ENCODE measurements around the gene PKIG. TPM values are rescaled to one million over a fixed set of nuclear protein-coding genes. Genes with fewer than 3 reads are reported as not detected.

The PKIG gene
- total and polyA plus RNA-seq, 5 donors from 2014 or later = 0.44 to 1.6 (median 1.1) TPM

DNA sequence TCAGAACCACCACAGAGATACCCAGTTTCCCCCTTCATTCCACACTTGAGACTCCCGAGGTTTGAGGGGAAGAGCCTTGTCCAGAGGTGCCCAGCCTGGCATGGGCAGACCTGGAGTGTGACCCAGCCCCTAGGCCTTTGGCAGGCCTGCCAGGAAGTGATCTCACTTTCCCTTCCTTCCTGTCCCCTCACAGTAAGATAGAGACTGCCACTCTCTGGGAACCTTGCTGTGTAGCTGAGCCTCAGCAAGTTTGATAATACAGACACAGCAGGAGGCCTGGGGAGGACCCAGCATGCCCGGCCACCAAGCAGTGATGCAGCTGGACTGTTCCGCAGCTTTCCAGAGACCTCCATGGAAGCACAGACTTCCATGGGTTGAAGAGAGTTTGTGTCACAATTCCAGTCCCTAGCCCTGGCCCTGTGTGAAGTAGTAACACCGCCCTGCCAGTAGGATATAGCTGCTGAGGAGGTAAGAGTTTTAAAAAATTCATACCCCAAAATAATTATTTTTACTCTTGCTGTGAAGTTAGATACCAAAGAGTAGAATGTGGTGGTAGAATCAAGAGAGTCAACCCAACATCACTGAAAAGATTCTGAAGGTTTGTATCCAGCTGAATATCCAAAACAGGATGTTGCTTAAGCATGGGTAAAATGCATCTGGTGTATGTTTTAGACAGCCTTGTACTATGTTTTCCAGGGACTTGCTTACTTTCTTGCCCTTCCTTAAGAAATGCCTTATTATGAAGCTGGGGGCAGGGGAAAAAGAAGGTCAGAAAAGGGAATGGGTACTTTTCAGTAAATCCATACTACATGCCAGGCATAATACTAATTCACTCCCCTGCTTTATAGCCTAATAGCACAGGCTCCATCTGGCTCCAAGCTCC lies 16.3 kb downstream of the PKIG start:
- H3K4me1 Mint-ChIP-seq = peaks cover 5 to 13% (median 8%) of the 10 kb centered on the region in 4 donors
- no peak for DNase-seq
- no peaks in the 10 kb centered on the region for H3K4me1 ChIP-seq (ENCODE audit: control insufficient read depth, insufficient read depth, low read length, poor library complexity, severe bottlenecking)

DNA sequence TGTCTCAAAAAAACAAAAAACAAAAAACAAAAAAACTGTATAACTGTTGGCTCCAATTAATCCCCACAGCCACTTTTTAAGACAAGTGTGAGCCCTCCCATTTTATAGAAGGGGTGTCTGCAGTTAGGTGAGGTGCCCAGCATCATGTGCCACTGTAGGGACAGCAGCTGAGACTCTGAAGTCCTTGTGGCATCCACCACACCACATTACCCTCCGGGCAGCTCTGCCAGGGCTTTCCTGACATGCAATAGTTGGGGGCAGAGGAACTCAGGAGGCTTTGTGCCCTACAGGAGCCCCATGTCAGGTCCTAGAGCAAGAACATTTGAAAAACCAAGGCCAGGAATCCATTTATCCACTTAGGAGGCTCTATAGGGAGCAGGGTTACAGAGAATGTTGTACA lies 17.3 kb downstream of the PKIG start:
- DNase-seq (no peak), ATAC-seq (ENCODE audit: low read depth in 2 of 2) (no peak)
- no peaks in the 10 kb centered on the region for H3K9me3 Mint-ChIP-seq
- Histone ChIP-seq H3K27me3 (ENCODE audit: control insufficient read depth, insufficient read depth, low read length) (no peaks in the 10 kb centered on the region), H3K27ac (ENCODE audit: insufficient read depth, low read length, poor library complexity, severe bottlenecking) (no peak overlapping the region), H3K4me1 (ENCODE audit: control insufficient read depth, insufficient read depth, low read length, poor library complexity, severe bottlenecking) (no peaks in the 10 kb centered on the region), H3K36me3 (ENCODE audit: control insufficient read depth, insufficient read depth, low read length) (no peaks in the 10 kb centered on the region), H3K4me3 (ENCODE audit: low read depth, low read length) (no peak overlapping the region), H3K9me3 (ENCODE audit: control insufficient read depth in 2 of 2, low read length in 2 of 2) (no peaks in the 10 kb centered on the region)
- no peak overlapping the region for H3K4me3 Mint-ChIP-seq
- no peaks in the 10 kb centered on the region for H3K27me3 Mint-ChIP-seq
- H3K27ac Mint-ChIP-seq = peak overlapping the region in 2 of 3 donors; percentile 38 to 68
- H3K4me1 Mint-ChIP-seq = peaks cover 5 to 13% (median 8%) of the 10 kb centered on the region in 4 donors
- H3K36me3 Mint-ChIP-seq = no peaks in the 10 kb centered on the region

More for the DNA sequence above, 16.3 kb downstream of the PKIG start:
- Histone ChIP-seq H3K4me3 (ENCODE audit: low read depth, low read length) (no peak overlapping the region), H3K9me3 (ENCODE audit: control insufficient read depth in 2 of 2, low read length in 2 of 2) (no peaks in the 10 kb centered on the region), H3K36me3 (ENCODE audit: control insufficient read depth, insufficient read depth, low read length) (no peaks in the 10 kb centered on the region), H3K27ac (ENCODE audit: insufficient read depth, low read length, poor library complexity, severe bottlenecking) (no peak overlapping the region), H3K27me3 (ENCODE audit: control insufficient read depth, insufficient read depth, low read length) (no peaks in the 10 kb centered on the region)
- Mint-ChIP-seq H3K9me3 (no peaks in the 10 kb centered on the region), H3K4me3 (peak overlapping the region in 1 of 4 donors; percentile 33), H3K27me3 (no peaks in the 10 kb centered on the region), H3K27ac (peak overlapping the region; percentile 37 to 90 (median 82)), H3K36me3 (no peaks in the 10 kb centered on the region)
- ATAC-seq (ENCODE audit: low read depth in 2 of 2) = peak in 1 of 2 donors; percentile 49

DNA sequence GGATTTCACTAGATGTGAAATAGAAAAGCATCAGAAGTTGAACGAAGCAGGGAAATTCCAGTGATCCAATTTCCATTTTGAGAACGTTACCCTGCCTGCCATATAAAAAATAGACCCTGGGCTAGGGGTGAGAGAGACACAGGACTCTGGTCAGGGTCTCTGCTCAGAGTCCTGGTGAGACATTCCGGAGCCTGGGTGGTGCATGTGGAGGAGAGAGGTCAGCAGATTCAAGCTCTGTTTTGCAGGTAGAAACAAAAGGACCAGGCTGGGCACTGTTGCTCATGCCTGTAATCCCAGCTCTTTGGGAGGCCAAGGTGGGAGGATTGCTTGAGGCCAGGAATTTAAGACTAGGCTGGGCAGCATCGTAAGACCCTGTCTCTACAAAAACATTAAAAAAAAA lies 17.9 kb downstream of the PKIG start:
- H3K9me3 Mint-ChIP-seq = no peaks in the 10 kb centered on the region
- no peaks in the 10 kb centered on the region for H3K36me3 ChIP-seq (ENCODE audit: control insufficient read depth, insufficient read depth, low read length)
- DNase-seq (no peak), ATAC-seq (ENCODE audit: low read depth in 2 of 2) (no peak)
- H3K27me3 Mint-ChIP-seq = no peaks in the 10 kb centered on the region
- H3K4me1 ChIP-seq (ENCODE audit: control insufficient read depth, insufficient read depth, low read length, poor library complexity, severe bottlenecking) = no peaks in the 10 kb centered on the region
- no peaks in the 10 kb centered on the region for H3K36me3 Mint-ChIP-seq
- H3K27ac Mint-ChIP-seq = peak overlapping the region in 1 of 3 donors; percentile 68
- H3K9me3 ChIP-seq (ENCODE audit: control insufficient read depth in 2 of 2, low read length in 2 of 2) = no peaks in the 10 kb centered on the region
- H3K27ac ChIP-seq (ENCODE audit: insufficient read depth, low read length, poor library complexity, severe bottlenecking) = no peak overlapping the region
- peaks cover 5 to 13% (median 8%) of the 10 kb centered on the region in 4 donors for H3K4me1 Mint-ChIP-seq
- H3K4me3 Mint-ChIP-seq = no peak overlapping the region
- H3K27me3 ChIP-seq (ENCODE audit: control insufficient read depth, insufficient read depth, low read length) = no peaks in the 10 kb centered on the region
- no peak overlapping the region for H3K4me3 ChIP-seq (ENCODE audit: low read depth, low read length)

DNA sequence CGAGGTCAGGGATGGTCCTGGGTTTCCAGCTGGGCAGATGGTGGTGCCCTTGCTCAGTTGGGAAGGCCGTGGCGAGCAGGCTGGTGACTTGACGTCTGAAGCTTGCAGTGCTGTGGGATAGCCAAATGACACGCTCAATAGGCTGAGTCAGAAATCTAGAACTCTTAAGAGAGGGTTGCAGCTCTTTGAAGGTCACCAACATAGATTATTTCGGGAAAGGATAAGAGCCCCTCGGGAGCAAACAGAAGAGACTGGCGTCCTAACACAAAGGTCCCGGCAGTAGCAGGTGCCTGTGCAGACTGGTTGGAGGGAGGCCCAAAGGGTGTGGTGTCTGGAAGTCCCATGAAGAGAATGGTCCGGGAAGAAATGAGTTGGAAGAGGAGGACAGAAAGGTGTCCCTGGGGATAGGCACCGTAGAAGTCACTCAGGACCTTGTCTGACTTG lies 18.4 kb downstream of the PKIG start:
- H3K27ac ChIP-seq (ENCODE audit: insufficient read depth, low read length, poor library complexity, severe bottlenecking) = no peak overlapping the region
- Mint-ChIP-seq H3K9me3 (no peaks in the 10 kb centered on the region), H3K36me3 (no peaks in the 10 kb centered on the region), H3K27me3 (no peaks in the 10 kb centered on the region), H3K4me3 (no peak overlapping the region), H3K4me1 (peaks cover 5 to 13% (median 8%) of the 10 kb centered on the region in 4 donors), H3K27ac (peak overlapping the region in 2 of 3 donors; percentile 6 to 9)
- H3K27me3 ChIP-seq (ENCODE audit: control insufficient read depth, insufficient read depth, low read length) = no peaks in the 10 kb centered on the region
- no peaks in the 10 kb centered on the region for H3K36me3 ChIP-seq (ENCODE audit: control insufficient read depth, insufficient read depth, low read length)
- DNase-seq (no peak), ATAC-seq (ENCODE audit: low read depth in 2 of 2) (no peak)
- H3K4me3 ChIP-seq (ENCODE audit: low read depth, low read length) = no peak overlapping the region
- no peaks in the 10 kb centered on the region for H3K4me1 ChIP-seq (ENCODE audit: control insufficient read depth, insufficient read depth, low read length, poor library complexity, severe bottlenecking)
- H3K9me3 ChIP-seq (ENCODE audit: control insufficient read depth in 2 of 2, low read length in 2 of 2) = no peaks in the 10 kb centered on the region

DNA sequence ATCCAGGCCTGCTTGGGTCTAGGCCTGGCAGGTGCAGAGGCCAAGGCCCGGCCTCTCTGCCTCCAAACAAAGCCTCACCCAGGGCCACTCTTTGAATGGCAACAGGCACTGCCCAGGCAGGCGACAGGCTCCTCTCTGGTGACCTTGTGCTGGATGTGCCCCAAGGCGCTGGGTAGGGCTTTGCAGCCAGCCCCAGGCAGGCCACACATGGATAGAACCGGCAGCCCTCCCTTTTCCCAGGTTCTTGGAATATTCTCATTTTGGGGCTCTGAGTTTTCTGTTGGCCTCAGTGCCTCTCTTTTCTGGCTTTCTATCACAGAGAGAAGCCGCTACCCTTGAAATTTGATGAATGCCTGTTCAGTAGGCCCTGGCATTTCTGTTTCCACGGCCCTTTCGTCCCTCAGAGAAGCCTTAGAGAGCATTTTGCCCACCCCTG lies 18.9 kb downstream of the PKIG start:
- Histone ChIP-seq H3K4me3 (ENCODE audit: low read depth, low read length) (no peak overlapping the region), H3K9me3 (ENCODE audit: control insufficient read depth in 2 of 2, low read length in 2 of 2) (no peaks in the 10 kb centered on the region), H3K27me3 (ENCODE audit: control insufficient read depth, insufficient read depth, low read length) (no peaks in the 10 kb centered on the region), H3K27ac (ENCODE audit: insufficient read depth, low read length, poor library complexity, severe bottlenecking) (no peak overlapping the region), H3K36me3 (ENCODE audit: control insufficient read depth, insufficient read depth, low read length) (no peaks in the 10 kb centered on the region), H3K4me1 (ENCODE audit: control insufficient read depth, insufficient read depth, low read length, poor library complexity, severe bottlenecking) (no peaks in the 10 kb centered on the region)
- no peaks in the 10 kb centered on the region for H3K9me3 Mint-ChIP-seq
- no peaks in the 10 kb centered on the region for H3K27me3 Mint-ChIP-seq
- H3K4me1 Mint-ChIP-seq = peaks cover 5 to 13% (median 8%) of the 10 kb centered on the region in 4 donors
- no peak overlapping the region for H3K27ac Mint-ChIP-seq
- ATAC-seq (ENCODE audit: low read depth in 2 of 2) (no peak), DNase-seq (no peak)
- H3K4me3 Mint-ChIP-seq = no peak overlapping the region
- no peaks in the 10 kb centered on the region for H3K36me3 Mint-ChIP-seq

DNA sequence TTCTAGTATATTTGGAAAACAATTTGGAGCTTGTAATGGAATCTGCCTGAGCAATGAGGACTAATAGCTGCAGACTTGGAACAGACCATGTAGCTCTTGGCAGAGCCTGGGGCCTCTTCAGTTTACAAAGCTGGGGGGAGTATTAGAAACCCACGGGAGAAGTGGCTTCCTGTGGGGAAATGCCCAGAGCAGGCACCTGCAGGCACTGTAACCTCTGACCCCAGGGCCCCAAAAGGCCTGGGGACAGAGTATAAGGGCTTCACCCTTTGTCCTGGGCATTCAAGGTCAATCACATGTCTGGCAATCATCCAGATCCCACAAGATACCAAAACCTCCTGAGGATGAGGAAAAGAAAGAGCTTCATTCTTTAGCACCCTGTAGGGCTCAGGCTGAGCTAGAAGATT lies 19.4 kb downstream of the PKIG start:
- Mint-ChIP-seq H3K4me3 (no peak overlapping the region), H3K4me1 (peaks cover 5 to 13% (median 8%) of the 10 kb centered on the region in 4 donors), H3K27ac (peak overlapping the region in 1 of 3 donors; percentile 69), H3K9me3 (no peaks in the 10 kb centered on the region), H3K36me3 (peaks cover 1% of the 10 kb centered on the region), H3K27me3 (no peaks in the 10 kb centered on the region)
- Histone ChIP-seq H3K9me3 (ENCODE audit: control insufficient read depth in 2 of 2, low read length in 2 of 2) (no peaks in the 10 kb centered on the region), H3K27me3 (ENCODE audit: control insufficient read depth, insufficient read depth, low read length) (no peaks in the 10 kb centered on the region), H3K4me3 (ENCODE audit: low read depth, low read length) (no peak overlapping the region), H3K27ac (ENCODE audit: insufficient read depth, low read length, poor library complexity, severe bottlenecking) (no peak overlapping the region), H3K4me1 (ENCODE audit: control insufficient read depth, insufficient read depth, low read length, poor library complexity, severe bottlenecking) (no peaks in the 10 kb centered on the region), H3K36me3 (ENCODE audit: control insufficient read depth, insufficient read depth, low read length) (no peaks in the 10 kb centered on the region)
- no peak for ATAC-seq (ENCODE audit: low read depth in 2 of 2)
- DNase-seq = no peak

DNA sequence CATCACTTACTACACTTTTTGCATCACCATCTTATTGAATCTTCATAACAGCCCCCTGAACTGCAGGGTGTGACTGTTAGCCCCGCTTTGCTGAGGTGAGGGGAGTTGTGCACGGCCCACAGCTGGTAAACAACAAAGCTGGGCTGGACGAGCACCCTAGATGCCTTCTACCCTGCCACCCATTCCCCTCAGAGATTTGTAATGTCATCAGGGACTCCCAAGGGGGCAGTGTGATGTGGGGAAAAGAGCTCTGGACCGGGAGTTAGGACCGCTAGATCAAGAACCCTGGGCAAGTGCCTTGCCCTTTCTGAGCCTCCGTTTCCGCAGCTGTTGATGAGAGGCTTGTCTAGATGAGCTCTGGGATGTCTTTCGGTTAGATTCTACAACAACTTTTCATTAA lies 20.9 kb downstream of the PKIG start:
- Mint-ChIP-seq H3K9me3 (no peaks in the 10 kb centered on the region), H3K27ac (no peak overlapping the region), H3K4me1 (peaks cover 5 to 10% (median 5%) of the 10 kb centered on the region in 4 donors), H3K36me3 (peaks cover 4% of the 10 kb centered on the region), H3K27me3 (no peaks in the 10 kb centered on the region), H3K4me3 (no peak overlapping the region)
- Histone ChIP-seq H3K4me1 (ENCODE audit: control insufficient read depth, insufficient read depth, low read length, poor library complexity, severe bottlenecking) (no peaks in the 10 kb centered on the region), H3K9me3 (ENCODE audit: control insufficient read depth in 2 of 2, low read length in 2 of 2) (no peaks in the 10 kb centered on the region), H3K4me3 (ENCODE audit: low read depth, low read length) (no peak overlapping the region), H3K36me3 (ENCODE audit: control insufficient read depth, insufficient read depth, low read length) (no peaks in the 10 kb centered on the region), H3K27ac (ENCODE audit: insufficient read depth, low read length, poor library complexity, severe bottlenecking) (no peak overlapping the region), H3K27me3 (ENCODE audit: control insufficient read depth, insufficient read depth, low read length) (no peaks in the 10 kb centered on the region)
- DNase-seq (no peak), ATAC-seq (ENCODE audit: low read depth in 2 of 2) (no peak)
